ENCODE results near the gene PARD3. TPM values are rescaled to one million over a fixed set of nuclear protein-coding genes. Genes with fewer than 3 reads are reported as not detected.

PARD3 gene
- total RNA-seq, 1 donor from 2014 or later, result 35.4 TPM

DNA sequence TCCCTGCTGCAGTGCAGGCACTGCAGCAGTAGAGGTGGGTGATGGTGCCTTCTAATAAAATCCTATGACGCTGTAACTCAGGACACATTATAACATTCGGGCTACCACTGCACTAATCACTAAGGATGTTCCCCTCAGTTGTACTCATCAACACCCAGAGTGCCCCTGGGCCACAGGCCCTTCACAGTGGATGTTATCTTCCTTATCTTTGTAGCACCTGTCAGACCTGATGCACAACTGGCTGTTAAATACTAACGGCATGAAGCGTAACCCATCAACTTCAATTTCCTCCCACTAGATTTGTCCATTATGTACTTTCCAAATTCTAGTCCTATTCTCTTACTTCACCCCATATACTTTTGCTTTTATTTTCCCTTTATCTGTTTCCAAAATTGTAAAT is 66.3 kb downstream of the PARD3 start:
- Histone ChIP-seq H3K36me3 (ENCODE audit: insufficient read depth, low read length) (no peaks in the 10 kb centered on the region), H3K27me3 (ENCODE audit: insufficient read depth, low read length) (no peaks in the 10 kb centered on the region), H2AFZ (ENCODE audit: low read depth, low read length) (no peak overlapping the region), H3K79me2 (ENCODE audit: insufficient read depth, low read length) (peaks cover 63% of the 10 kb centered on the region), H3K4me1 (ENCODE audit: insufficient read depth, low read length) (peaks cover 3% of the 10 kb centered on the region), H3K9ac (ENCODE audit: low read length) (no peak overlapping the region), H3K4me2 (ENCODE audit: low read length) (no peak overlapping the region), H4K20me1 (ENCODE audit: insufficient read depth, low read length) (peaks cover 44% of the 10 kb centered on the region), H3K9me3 (ENCODE audit: insufficient read depth, low read depth, low read length) (no peaks in the 10 kb centered on the region), H3K27ac (ENCODE audit: low read depth, low read length) (no peak overlapping the region), H3K4me3 (ENCODE audit: insufficient read depth, low read depth, low read length) (no peak overlapping the region)
- Mint-ChIP-seq H3K36me3 (ENCODE audit: low read depth, unreplicated experiment) (no peaks in the 10 kb centered on the region), H3K4me1 (ENCODE audit: low read depth, unreplicated experiment) (peaks cover 14% of the 10 kb centered on the region), H3K4me3 (ENCODE audit: unreplicated experiment) (peak overlapping the region; percentile 34), H3K9me3 (ENCODE audit: unreplicated experiment) (peaks cover 5% of the 10 kb centered on the region), H3K27me3 (ENCODE audit: low read depth, unreplicated experiment) (no peaks in the 10 kb centered on the region), H3K27ac (ENCODE audit: unreplicated experiment) (no peak overlapping the region)
- DNase-seq (ENCODE audit: low read depth) (no peak), FAIRE-seq (no peak)
- TF ChIP-seq EZH2 (IDR thresholded peaks at IDR 0.05; ENCODE audit: insufficient read depth, low read length), result no peak
- TF ChIP-seq, protein P1, sequence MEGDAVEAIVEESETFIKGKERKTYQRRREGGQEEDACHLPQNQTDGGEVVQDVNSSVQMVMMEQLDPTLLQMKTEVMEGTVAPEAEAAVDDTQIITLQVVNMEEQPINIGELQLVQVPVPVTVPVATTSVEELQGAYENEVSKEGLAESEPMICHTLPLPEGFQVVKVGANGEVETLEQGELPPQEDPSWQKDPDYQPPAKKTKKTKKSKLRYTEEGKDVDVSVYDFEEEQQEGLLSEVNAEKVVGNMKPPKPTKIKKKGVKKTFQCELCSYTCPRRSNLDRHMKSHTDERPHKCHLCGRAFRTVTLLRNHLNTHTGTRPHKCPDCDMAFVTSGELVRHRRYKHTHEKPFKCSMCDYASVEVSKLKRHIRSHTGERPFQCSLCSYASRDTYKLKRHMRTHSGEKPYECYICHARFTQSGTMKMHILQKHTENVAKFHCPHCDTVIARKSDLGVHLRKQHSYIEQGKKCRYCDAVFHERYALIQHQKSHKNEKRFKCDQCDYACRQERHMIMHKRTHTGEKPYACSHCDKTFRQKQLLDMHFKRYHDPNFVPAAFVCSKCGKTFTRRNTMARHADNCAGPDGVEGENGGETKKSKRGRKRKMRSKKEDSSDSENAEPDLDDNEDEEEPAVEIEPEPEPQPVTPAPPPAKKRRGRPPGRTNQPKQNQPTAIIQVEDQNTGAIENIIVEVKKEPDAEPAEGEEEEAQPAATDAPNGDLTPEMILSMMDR (IDR thresholded peaks at IDR 0.05; ENCODE audit: insufficient read depth, low read depth, low read length), result no peak

DNA sequence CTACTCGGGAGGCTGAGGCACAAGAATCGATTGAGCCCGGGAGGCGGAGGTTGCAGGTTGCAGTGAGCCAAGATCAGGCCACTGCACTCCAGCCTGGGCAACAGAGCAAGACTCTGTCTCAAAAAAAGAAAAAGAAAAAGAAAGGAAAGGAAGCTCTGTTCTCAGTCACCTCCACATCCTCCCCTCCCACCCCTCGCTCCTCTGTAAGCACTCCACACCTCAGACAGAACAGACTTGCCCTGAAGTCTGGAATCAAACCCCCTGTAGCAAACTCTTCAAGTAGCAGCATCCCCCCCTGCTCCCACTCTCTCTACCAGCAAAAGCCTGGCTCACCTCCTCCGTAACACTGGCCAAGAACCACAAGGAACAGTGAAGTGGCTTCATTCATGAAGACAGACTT is 66.7 kb downstream of the PARD3 start:
- no peak for FAIRE-seq
- Histone ChIP-seq H3K36me3 (ENCODE audit: insufficient read depth, low read length) (no peaks in the 10 kb centered on the region), H2AFZ (ENCODE audit: low read depth, low read length) (no peak overlapping the region), H4K20me1 (ENCODE audit: insufficient read depth, low read length) (peaks cover 46% of the 10 kb centered on the region), H3K79me2 (ENCODE audit: insufficient read depth, low read length) (peaks cover 62% of the 10 kb centered on the region), H3K4me3 (ENCODE audit: insufficient read depth, low read depth, low read length) (no peak overlapping the region), H3K9ac (ENCODE audit: low read length) (no peak overlapping the region), H3K4me2 (ENCODE audit: low read length) (no peak overlapping the region), H3K4me1 (ENCODE audit: insufficient read depth, low read length) (peaks cover 6% of the 10 kb centered on the region), H3K9me3 (ENCODE audit: insufficient read depth, low read depth, low read length) (no peaks in the 10 kb centered on the region), H3K27ac (ENCODE audit: low read depth, low read length) (no peak overlapping the region), H3K27me3 (ENCODE audit: insufficient read depth, low read length) (no peaks in the 10 kb centered on the region)
- Mint-ChIP-seq H3K4me1 (ENCODE audit: low read depth, unreplicated experiment) (peaks cover 14% of the 10 kb centered on the region), H3K27ac (ENCODE audit: unreplicated experiment) (no peak overlapping the region), H3K27me3 (ENCODE audit: low read depth, unreplicated experiment) (no peaks in the 10 kb centered on the region), H3K4me3 (ENCODE audit: unreplicated experiment) (peak overlapping the region; percentile 34), H3K36me3 (ENCODE audit: low read depth, unreplicated experiment) (no peaks in the 10 kb centered on the region), H3K9me3 (ENCODE audit: unreplicated experiment) (peaks cover 5% of the 10 kb centered on the region)
- TF ChIP-seq, protein P1 (IDR thresholded peaks at IDR 0.05; ENCODE audit: insufficient read depth, low read depth, low read length), result no peak
- no peak for TF ChIP-seq EZH2 (IDR thresholded peaks at IDR 0.05; ENCODE audit: insufficient read depth, low read length)
- no peak for DNase-seq (ENCODE audit: low read depth)

DNA sequence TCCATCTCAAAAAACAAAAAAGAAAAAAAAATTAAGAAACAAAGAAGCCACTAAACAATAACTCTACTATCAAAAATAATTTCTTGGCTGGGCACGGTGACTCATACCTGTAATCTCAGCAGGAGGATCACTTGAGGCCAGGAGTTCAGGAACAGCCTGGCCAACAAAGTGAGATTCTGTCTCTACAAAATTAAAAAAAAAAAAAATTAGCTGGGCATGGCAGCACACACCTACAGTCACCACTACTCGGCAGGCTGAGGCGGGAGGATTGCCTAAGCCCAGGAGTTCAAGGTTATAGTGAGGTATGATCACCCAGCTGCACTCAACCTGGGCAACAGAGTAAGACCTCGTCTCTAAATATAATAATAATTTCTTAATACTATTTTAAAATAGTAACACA is 69.0 kb downstream of the PARD3 start:
- Histone ChIP-seq H2AFZ (ENCODE audit: low read depth, low read length) (no peak overlapping the region), H3K36me3 (ENCODE audit: insufficient read depth, low read length) (no peaks in the 10 kb centered on the region), H3K27ac (ENCODE audit: low read depth, low read length) (no peak overlapping the region), H3K9me3 (ENCODE audit: insufficient read depth, low read depth, low read length) (no peaks in the 10 kb centered on the region), H3K4me1 (ENCODE audit: insufficient read depth, low read length) (peaks cover 6% of the 10 kb centered on the region), H3K27me3 (ENCODE audit: insufficient read depth, low read length) (no peaks in the 10 kb centered on the region), H3K9ac (ENCODE audit: low read length) (no peak overlapping the region), H3K79me2 (ENCODE audit: insufficient read depth, low read length) (peaks cover 62% of the 10 kb centered on the region), H3K4me3 (ENCODE audit: insufficient read depth, low read depth, low read length) (no peak overlapping the region), H3K4me2 (ENCODE audit: low read length) (no peak overlapping the region), H4K20me1 (ENCODE audit: insufficient read depth, low read length) (peaks cover 43% of the 10 kb centered on the region)
- Mint-ChIP-seq H3K27ac (ENCODE audit: unreplicated experiment) (no peak overlapping the region), H3K27me3 (ENCODE audit: low read depth, unreplicated experiment) (no peaks in the 10 kb centered on the region), H3K9me3 (ENCODE audit: unreplicated experiment) (peaks cover 5% of the 10 kb centered on the region), H3K36me3 (ENCODE audit: low read depth, unreplicated experiment) (no peaks in the 10 kb centered on the region), H3K4me1 (ENCODE audit: low read depth, unreplicated experiment) (peaks cover 18% of the 10 kb centered on the region), H3K4me3 (ENCODE audit: unreplicated experiment) (no peak overlapping the region)
- TF ChIP-seq, protein P1 (IDR thresholded peaks at IDR 0.05; ENCODE audit: insufficient read depth, low read depth, low read length), result no peak
- no peak for TF ChIP-seq EZH2 (IDR thresholded peaks at IDR 0.05; ENCODE audit: insufficient read depth, low read length)
- DNase-seq (ENCODE audit: low read depth) (no peak), FAIRE-seq (no peak)

Data from astrocyte (in vitro differentiated cells and primary cell).